ENCODE data around the gene SNRNP70. TPM values are rescaled to one million over a fixed set of nuclear protein-coding genes. Genes with fewer than 3 reads are reported as not detected.
A peak's percentile ranks its signal among the peaks of the same experiment; 100 is the strongest.

The SNRNP70 gene
- total and polyA plus RNA-seq, 2 of the 13 experiments (the other 11 are each of a cell fraction or from before 2014, with no cell fraction given): 150 to 210 TPM

GRCh38 chr19:49145573-49146407 lies 60.5 kb downstream of the SNRNP70 start (continued):
- TF ChIP-seq ZNF407 (CRISPR knock-in tag; IDR thresholded peaks at IDR 0.05; ENCODE audit: not compliant biosample characterization) (no peak), ZBTB7A (CRISPR knock-in tag; IDR thresholded peaks at IDR 0.05) (no peak), ZKSCAN1 (IDR thresholded peaks at IDR 0.05; ENCODE audit: low read length) (no peak), ZNF562 (CRISPR knock-in tag; IDR thresholded peaks at IDR 0.05; ENCODE audit: borderline replicate concordance) (no peak), TOE1 (CRISPR knock-in tag; IDR thresholded peaks at IDR 0.05) (no peak), DPF2 (CRISPR knock-in tag; IDR thresholded peaks at IDR 0.05; ENCODE audit: borderline replicate concordance, low read depth) (no peak), TSC22D2 (CRISPR knock-in tag; IDR thresholded peaks at IDR 0.05; ENCODE audit: borderline replicate concordance) (no peak), KAT8 (CRISPR knock-in tag; IDR thresholded peaks at IDR 0.05) (0 out of 2 replicates have a peak, but pooled peaks have one; percentile 21), PAF1 (CRISPR knock-in tag; IDR thresholded peaks at IDR 0.05) (no peak), ZNF34 (CRISPR knock-in tag; IDR thresholded peaks at IDR 0.05; ENCODE audit: borderline replicate concordance) (no peak), TBL1XR1 (IDR thresholded peaks at IDR 0.05; ENCODE audit: borderline replicate concordance, low read length, partially characterized antibody) (no peak), THAP9 (CRISPR knock-in tag; IDR thresholded peaks at IDR 0.05; ENCODE audit: borderline replicate concordance) (0 out of 2 replicates have a peak, but pooled peaks have one; percentile 24), CENPBD1 (CRISPR knock-in tag; IDR thresholded peaks at IDR 0.05; ENCODE audit: borderline replicate concordance, low read depth) (no peak), SP4 (CRISPR knock-in tag; IDR thresholded peaks at IDR 0.05) (no peak)
- TF ChIP-seq, protein P1, sequence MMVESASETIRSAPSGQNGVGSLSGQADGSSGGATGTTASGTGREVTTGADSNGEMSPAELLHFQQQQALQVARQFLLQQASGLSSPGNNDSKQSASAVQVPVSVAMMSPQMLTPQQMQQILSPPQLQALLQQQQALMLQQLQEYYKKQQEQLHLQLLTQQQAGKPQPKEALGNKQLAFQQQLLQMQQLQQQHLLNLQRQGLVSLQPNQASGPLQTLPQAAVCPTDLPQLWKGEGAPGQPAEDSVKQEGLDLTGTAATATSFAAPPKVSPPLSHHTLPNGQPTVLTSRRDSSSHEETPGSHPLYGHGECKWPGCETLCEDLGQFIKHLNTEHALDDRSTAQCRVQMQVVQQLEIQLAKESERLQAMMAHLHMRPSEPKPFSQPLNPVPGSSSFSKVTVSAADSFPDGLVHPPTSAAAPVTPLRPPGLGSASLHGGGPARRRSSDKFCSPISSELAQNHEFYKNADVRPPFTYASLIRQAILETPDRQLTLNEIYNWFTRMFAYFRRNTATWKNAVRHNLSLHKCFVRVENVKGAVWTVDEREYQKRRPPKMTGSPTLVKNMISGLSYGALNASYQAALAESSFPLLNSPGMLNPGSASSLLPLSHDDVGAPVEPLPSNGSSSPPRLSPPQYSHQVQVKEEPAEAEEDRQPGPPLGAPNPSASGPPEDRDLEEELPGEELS (CRISPR knock-in tag; IDR thresholded peaks at IDR 0.05): no peak
